ENCODE results near the gene COLGALT1.
"Not testable (repeated sequence)": the region's sequence is repeated elsewhere in the genome, so short reads cannot be mapped to it uniquely, and the experiment has no call there.

COLGALT1 gene

DNA sequence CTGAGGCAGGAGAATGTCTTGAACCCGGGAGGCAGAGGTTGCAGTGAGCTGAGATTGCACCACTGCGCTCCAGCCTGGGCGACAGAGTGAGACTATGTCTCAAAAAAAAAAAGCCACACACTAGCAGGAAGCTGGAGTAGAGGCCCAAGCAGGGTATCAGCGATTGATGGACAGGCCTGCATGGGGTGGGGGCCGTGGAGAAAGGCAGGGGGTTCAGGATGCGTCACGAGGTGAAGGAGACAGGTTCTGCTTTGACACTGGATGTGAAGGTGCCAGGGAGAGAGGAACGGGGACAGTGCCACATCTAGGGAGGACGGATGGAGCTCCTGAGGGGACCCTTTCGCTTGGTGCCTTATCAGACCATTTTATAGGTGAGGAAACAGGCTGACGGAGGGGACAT lies 7.1 kb downstream of the COLGALT1 start:
- DNase-seq, result no peak

GRCh38 chr19:17564781-17565180 lies 9.3 kb downstream of the COLGALT1 start:
- DNase-seq, result no peak

DNA sequence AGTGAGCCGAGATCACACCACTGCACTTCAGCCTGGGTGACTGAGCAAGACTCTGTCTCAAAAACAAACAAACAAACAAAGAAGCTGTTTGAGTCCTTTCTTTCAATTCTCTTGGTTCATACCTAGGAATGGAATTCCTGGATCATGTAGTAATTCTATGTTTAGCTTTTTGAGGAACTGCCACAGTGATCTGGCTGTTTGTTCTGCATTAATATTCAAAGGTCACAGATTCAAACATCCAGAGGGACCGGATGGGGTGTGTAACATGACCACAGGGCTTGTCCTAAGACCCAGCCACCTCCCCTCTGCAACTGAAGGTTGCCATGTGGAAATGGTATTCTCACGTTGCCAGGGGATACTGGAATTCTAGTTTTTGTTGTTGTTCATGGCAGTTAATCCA lies 10.2 kb downstream of the COLGALT1 start:
- no peak for DNase-seq

- no peak for DNase-seq
Observed at GRCh38 chr19:17567940-17568339, 12.5 kb downstream of the COLGALT1 start.

GRCh38 chr19:17570291-17570690 lies 14.8 kb downstream of the COLGALT1 start:
- not testable (repeated sequence) for DNase-seq

DNA sequence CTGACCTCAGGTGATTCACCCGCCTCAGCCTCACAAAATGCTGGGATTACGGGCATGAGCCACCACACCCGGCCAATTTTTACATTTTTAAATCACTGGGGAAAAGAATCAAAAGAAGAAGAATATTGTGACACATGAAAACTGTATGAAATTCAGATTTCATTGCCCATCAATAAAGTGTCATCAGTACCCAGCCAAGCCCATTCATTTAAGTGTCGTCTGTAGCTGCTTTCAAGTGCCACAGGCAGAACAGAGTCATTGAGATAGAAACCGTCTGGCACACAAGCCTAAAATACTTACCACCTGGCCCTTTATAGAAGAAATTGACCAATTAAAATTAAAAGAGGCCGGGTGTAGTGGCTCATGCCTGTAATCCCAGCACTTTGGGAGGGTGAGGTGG lies 15.3 kb downstream of the COLGALT1 start:
- DNase-seq, result no peak

DNA sequence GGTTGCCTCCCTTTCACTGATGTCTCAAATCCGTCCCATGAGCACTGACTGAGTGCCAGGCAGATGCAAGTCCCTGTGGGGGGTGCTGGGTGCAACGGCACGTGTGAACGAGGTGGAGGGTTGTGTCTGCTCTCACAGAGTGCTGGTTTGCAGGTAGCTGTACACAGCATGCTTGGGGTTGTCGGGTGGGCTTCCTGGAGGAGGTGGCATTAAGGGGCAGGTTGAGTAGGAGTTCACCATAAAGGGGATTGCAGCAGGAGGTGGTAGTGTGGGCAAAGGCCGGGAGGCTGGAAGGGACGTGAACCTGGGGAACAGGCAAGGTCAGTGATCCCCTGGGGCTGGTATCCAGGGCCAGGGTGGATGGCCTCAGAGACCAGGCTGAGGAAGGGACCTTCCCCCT lies 17.2 kb downstream of the COLGALT1 start:
- DNase-seq, result no peak

- DNase-seq, result no peak
Observed at GRCh38 chr19:17575871-17576757, 20.7 kb downstream of the COLGALT1 start.

- DNase-seq, result no peak
Observed at GRCh38 chr19:17576758-17577456, 21.5 kb downstream of the COLGALT1 start.

GRCh38 chr19:17577457-17578097 lies 22.1 kb downstream of the COLGALT1 start:
- no peak for DNase-seq

GRCh38 chr19:17579661-17580244 lies 24.3 kb downstream of the COLGALT1 start:
- no peak for DNase-seq

DNA sequence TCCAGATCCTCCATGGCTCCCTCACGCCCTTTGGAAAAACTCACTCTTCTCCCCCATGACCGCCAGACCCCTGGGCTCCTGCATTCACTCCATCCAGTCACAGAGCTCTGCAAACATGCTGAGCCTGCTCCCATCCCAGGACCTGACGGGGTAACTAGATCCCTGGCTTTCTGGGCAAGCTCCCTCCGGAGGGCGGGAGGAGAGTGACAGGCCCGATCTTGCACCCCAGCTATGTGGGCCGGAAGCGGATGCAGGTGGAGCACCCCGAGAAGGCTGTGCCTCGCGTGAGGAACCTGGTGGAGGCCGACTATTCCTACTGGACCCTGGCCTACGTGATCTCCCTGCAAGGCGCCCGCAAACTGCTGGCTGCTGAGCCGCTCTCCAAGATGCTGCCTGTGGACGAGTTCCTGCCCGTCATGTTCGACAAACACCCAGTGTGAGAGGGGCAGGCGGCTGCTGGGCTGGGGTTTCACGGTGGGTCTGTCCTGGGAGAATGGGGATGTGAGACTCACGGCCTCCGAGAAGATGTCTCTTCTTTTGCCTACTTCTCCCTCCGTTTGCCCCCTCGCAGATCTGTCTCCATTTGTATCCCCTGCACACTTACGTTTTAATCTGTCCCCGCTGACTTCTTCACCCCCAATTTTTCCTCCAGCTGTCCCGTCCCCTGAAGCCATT lies 25.2 kb downstream of the COLGALT1 start:
- no peak for DNase-seq

GRCh38 chr19:17581211-17581874 lies 25.9 kb downstream of the COLGALT1 start:
- no peak for DNase-seq

GRCh38 chr19:17582613-17583012 lies 27.2 kb downstream of the COLGALT1 start:
- DNase-seq, result no peak

- no peak for DNase-seq
Observed at GRCh38 chr19:17584132-17584531, 28.7 kb downstream of the COLGALT1 start.

- not testable (repeated sequence) for DNase-seq
Observed at GRCh38 chr19:17585395-17585794, 29.9 kb downstream of the COLGALT1 start.

DNA sequence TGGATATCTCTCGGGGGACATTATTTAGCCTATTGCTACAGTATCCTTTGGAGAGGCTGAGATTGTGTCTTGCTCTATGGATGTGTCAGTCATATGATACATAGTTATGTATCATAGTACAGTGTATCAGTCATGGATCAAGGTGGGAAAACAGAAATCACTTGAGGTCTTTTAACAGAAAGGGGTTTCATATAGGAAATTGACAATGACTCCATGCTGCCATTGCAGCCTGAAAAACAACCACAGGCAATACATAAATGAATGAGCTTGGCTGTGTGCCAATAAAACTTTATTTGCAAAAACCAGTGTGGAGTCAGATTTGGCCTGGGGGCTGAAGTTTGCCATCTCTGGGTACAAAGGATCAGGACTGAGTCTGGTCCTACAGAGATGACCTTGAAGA lies 35.4 kb downstream of the COLGALT1 start:
- DNase-seq, result peak in 1 of 5 donors; percentile 42

GRCh38 chr19:17594296-17594695 lies 38.8 kb downstream of the COLGALT1 start:
- DNase-seq, result not testable (repeated sequence)

- DNase-seq, result not testable (repeated sequence)
Observed at GRCh38 chr19:17598063-17598462, 42.6 kb downstream of the COLGALT1 start.

DNA sequence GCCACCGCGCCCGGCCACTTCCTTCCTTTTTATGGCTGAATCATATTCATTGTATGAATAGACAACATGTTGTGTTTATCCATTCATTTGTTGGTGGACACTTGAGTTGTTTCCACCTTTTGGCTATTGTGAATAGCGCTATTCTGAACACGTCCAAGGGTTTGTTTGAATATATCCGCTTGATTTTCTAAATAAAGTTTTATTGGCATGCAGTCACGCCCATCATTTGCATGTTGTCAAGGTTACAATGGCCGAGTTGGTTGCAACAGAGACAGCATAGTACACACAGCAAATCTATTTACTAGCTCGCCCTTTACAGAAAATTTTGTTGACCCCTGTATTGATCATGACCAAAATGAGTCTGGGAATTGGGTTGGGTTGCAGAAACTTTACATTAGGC lies 43.5 kb downstream of the COLGALT1 start:
- DNase-seq, result no peak

GRCh38 chr19:17599780-17600179 lies 44.3 kb downstream of the COLGALT1 start:
- DNase-seq, result no peak

DNA sequence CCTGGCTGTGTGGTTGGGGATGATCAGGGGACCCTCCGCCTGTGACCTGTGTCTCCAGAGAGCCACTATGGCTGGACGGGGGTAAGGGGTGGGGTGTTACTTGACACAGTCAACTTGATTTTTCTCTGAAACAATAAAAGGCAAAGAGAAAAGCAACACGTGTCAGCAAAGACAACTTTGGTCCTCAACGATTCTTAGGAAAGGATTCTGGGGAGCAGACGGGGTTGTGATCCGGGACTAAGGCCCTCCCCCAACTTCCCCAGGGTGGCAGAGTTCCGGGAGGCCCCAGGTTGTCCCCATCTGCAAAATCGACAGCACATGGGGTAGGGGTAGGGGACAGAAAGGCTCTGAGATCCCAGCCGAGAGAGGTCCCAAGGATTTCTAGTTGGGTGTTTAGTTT lies 46.2 kb downstream of the COLGALT1 start:
- no peak for DNase-seq
